HEK293T (cell line): ENCODE data around the gene IL12A.

Source experiments
- BHLHE40 ChIP-seq: fragments of 450-650 bp; IDR thresholded peaks from 2 replicates; pipeline ENCODE4 v1.6.1; 2016; ENCODE audit warnings: mild to moderate bottlenecking, moderate library complexity, borderline replicate concordance
- CTBP1 ChIP-seq: fragments of 450-650 bp; IDR thresholded peaks from 2 replicates; pipeline ENCODE4 v1.6.1; 2016; ENCODE audit warnings: borderline replicate concordance
- FOXK2 ChIP-seq: fragments of 450-650 bp; IDR thresholded peaks from 2 replicates; pipeline ENCODE4 v1.6.1; 2016; ENCODE audit warnings: mild to moderate bottlenecking
- FOXM1 ChIP-seq: fragments of 450-650 bp; IDR thresholded peaks from 2 replicates; pipeline ENCODE4 v1.6.1; 2017; ENCODE audit warnings: mild to moderate bottlenecking, borderline replicate concordance
- HDGF ChIP-seq: fragments of 450-650 bp; IDR thresholded peaks from 2 replicates; pipeline ENCODE4 v1.6.1; 2017; ENCODE audit warnings: antibody characterized with exemption, borderline replicate concordance

- no peak for TF ChIP-seq FOXM1
- no peak for TF ChIP-seq HDGF
- no peak for TF ChIP-seq BHLHE40
- no peak for TF ChIP-seq CTBP1
- no peak for TF ChIP-seq FOXK2
Observed at GRCh38 chr3:159977295-159977694, 11.3 kb upstream of the IL12A start.
